ENCODE measurements around the gene ANXA6.

- TF ChIP-seq CTCF (IDR thresholded peaks at IDR 0.05; ENCODE audit: low read depth, low read length) (no peak), EZH2phosphoT487 (IDR thresholded peaks at IDR 0.05; ENCODE audit: low read depth) (no peak)
Measured at GRCh38 chr5:151155775-151156506, 1.6 kb downstream of the ANXA6 start.

Data from OCI-LY3 (cell line).